HepG2 (cell line): Measurements from ENCODE around the gene USP19. TPM values are rescaled to one million over a fixed set of nuclear protein-coding genes. Genes with fewer than 3 reads are reported as not detected.

Experiments
- ATAC-seq: fragments of 200-7000 bp; cut with Tn5 transposase; 3 replicates; pipeline ENCODE4 v1.9.1; 2020; ENCODE audit warnings: mild to moderate bottlenecking, moderate library complexity
- BruUV-seq: library from RNA; stranded (reverse); fragments of 400-500 nt; replicated peaks from 2 replicates; lab custom pipeline; 2021; lab: Mats Ljungman, UMichigan
- CTCF ChIA-PET: fragments of 300-600 bp; formaldehyde crosslinking; extraction: SDS; loops from one replicate; lab custom pipeline; 2021; ENCODE audit warnings: low total read pairs, inconsistent platforms, low intra/inter-chr PET ratio; lab: Yijun Ruan, JAX
- POLR2A ChIA-PET: fragments of 350-600 bp; sonication (Branson Sonifier 250); formaldehyde crosslinking; loops from one replicate; lab custom pipeline; 2020; ENCODE audit warnings: antibody characterized with exemption, inconsistent platforms; lab: Yijun Ruan, JAX
- DNase-seq: peaks from one replicate; pipeline ENCODE4 v3.0.0-alpha.2; 2015; ENCODE audit warnings: low spot score
- FAIRE-seq: peaks from 3 replicates; lab custom pipeline; 2011; peaks lifted over from hg19 to GRCh38; lab: Jason Lieb, UNC
- H2AFZ ChIP-seq: one replicate; pipeline ENCODE4 v1.6.1; 2011; ENCODE audit warnings: low read length, inconsistent platforms
- H3K27ac ChIP-seq: fragments of 300-600 bp; 3 replicates; pipeline ENCODE4 v1.8.0; 2011; ENCODE audit warnings: mixed run types, mild to moderate bottlenecking, mixed read lengths, low read length, inconsistent platforms; ENCODE audit not compliant: insufficient read depth; ENCODE audit errors: extremely low read length
- H3K27me3 ChIP-seq, 2 experiments: fragments of 200-600 bp in 1 of 2; 2 replicates in 1 of 2; 3 replicates in 1 of 2; pipeline versions ENCODE4 v1.6.0 to v1.8.0; 2011; ENCODE audit warnings: low read length in 2 of 2, mild to moderate bottlenecking in 2 of 2, moderate library complexity in 2 of 2, inconsistent platforms in 1 of 2; ENCODE audit not compliant: insufficient read depth in 2 of 2, control insufficient read depth in 1 of 2
- H3K36me3 ChIP-seq, 2 experiments: fragments of 200-600 bp in 1 of 2; replicated peaks in 1 of 2; 2 replicates in 1 of 2; 3 replicates in 1 of 2; pipeline versions ENCODE4 v1.5.1 to v1.8.0; 2011; ENCODE audit warnings: low read length in 2 of 2, inconsistent platforms in 1 of 2; ENCODE audit not compliant: insufficient read depth in 2 of 2, control insufficient read depth in 1 of 2
- H3K4me1 ChIP-seq: 2 replicates; pipeline ENCODE4 v1.5.1; 2012; ENCODE audit warnings: low read length, inconsistent platforms; ENCODE audit not compliant: insufficient read depth
- H3K4me2 ChIP-seq: 2 replicates; pipeline ENCODE4 v1.6.0; 2011; ENCODE audit warnings: low read depth, low read length, inconsistent platforms
- H3K4me3 ChIP-seq, 3 experiments: fragments of 200-600 bp in 1 of 3; sonication (generic), shearing (Covaris generic) in 1 of 3; replicated peaks in 1 of 3; 2 replicates each; pipeline ENCODE4 v1.5.1; 2011 to 2016; ENCODE audit warnings: low read length in 3 of 3, inconsistent platforms in 2 of 3, low read depth in 2 of 3, mild to moderate bottlenecking in 2 of 3, control low read depth in 1 of 3, mixed read lengths in 1 of 3; ENCODE audit not compliant: insufficient read depth in 1 of 3
- H3K79me2 ChIP-seq: one replicate; pipeline ENCODE4 v1.6.1; 2011; ENCODE audit warnings: low read length, inconsistent platforms; ENCODE audit not compliant: insufficient read depth
- H3K9ac ChIP-seq: 2 replicates; pipeline ENCODE4 v1.6.0; 2011; ENCODE audit warnings: mild to moderate bottlenecking, low read depth, low read length, inconsistent platforms; ENCODE audit not compliant: insufficient read depth
- H3K9me3 ChIP-seq: 2 replicates; pipeline ENCODE4 v1.5.1; 2012; ENCODE audit warnings: mild to moderate bottlenecking, low read length
- H4K20me1 ChIP-seq: 2 replicates; pipeline ENCODE4 v1.6.0; 2011; ENCODE audit warnings: inconsistent platforms, mild to moderate bottlenecking, low read length, moderate library complexity; ENCODE audit not compliant: insufficient read depth
- AGO2 ChIP-seq: fragments of 200-400 bp; formaldehyde crosslinking; optimal IDR thresholded peaks from 2 replicates; pipeline ENCODE3; 2017; ENCODE audit warnings: mild to moderate bottlenecking, low read depth, low read length, moderate library complexity
- DMTF1 ChIP-seq: sonication (generic); formaldehyde crosslinking; IDR thresholded peaks from 2 replicates; pipeline ENCODE4 v1.4.0; 2020; ENCODE audit warnings: mild to moderate bottlenecking, missing genetic modification reagents
- KLF16 ChIP-seq, 2 experiments: sonication (generic) in 1 of 2; formaldehyde crosslinking in 1 of 2; IDR thresholded peaks; 2 replicates each; pipeline versions ENCODE4 v1.6.1 to v1.8.0; 2016 to 2023; ENCODE audit warnings: missing genetic modification reagents in 2 of 2, missing compliant biosample characterization in 1 of 2
- RBFOX2 ChIP-seq: fragments of 200-400 bp; formaldehyde crosslinking; IDR thresholded peaks from 2 replicates; pipeline ENCODE4 v1.6.1; 2017; ENCODE audit warnings: low read depth, mild to moderate bottlenecking, low read length
- ZNF160 ChIP-seq: sonication (generic); formaldehyde crosslinking; IDR thresholded peaks from 2 replicates; pipeline ENCODE4 v1.8.0; 2022; ENCODE audit warnings: mild to moderate bottlenecking, inconsistent platforms, missing genetic modification reagents
- ZNF768 ChIP-seq: sonication (generic); formaldehyde crosslinking; IDR thresholded peaks from 2 replicates; pipeline ENCODE4 v1.4.0; 2020; ENCODE audit warnings: missing genetic modification reagents
- WGBS: methylation state at CpG from one replicate; pipeline ENCODE4 v1.1.6; 2017; ENCODE audit warnings: low lambda C conversion rate; 5-methylcytosine and 5-hydroxymethylcytosine counted together
- in situ Hi-C: cut with HindIII; loops from 2 replicates; pipeline ENCODE4 v1.10.0; 2017; ENCODE audit warnings: low pct_unique_long_range_greater_than_20kb; ENCODE audit not compliant: extremely low pct_ligation_motif_present
- intact Hi-C: fragments of 100-400 bp; cut with micrococcal nuclease; formaldehyde crosslinking; loops from one replicate; pipeline ENCODE4 v1.10.0; 2022; ENCODE audit not compliant: unreplicated experiment
- polyA plus RNA-seq, 8 experiments: library from polyadenylated mRNA; depleted of rRNA in 3 of 8; stranded (reverse) in 7 of 8; unstranded in 1 of 8; fragments of >200 nt; fragmentation: Illumina TruSeq in 4 of 8; extraction: Trizol in 4 of 8; gene quantifications; 2 replicates each; pipeline versions ENCODE4 v1.2.1 to v1.2.3, GENCODE V29; 2011 to 2016; ENCODE audit warnings: low read depth in 4 of 8, missing spikeins in 1 of 8, mixed read lengths in 1 of 8; ENCODE audit not compliant: insufficient read depth in 1 of 8
- total RNA-seq, 5 experiments: library from RNA; depleted of rRNA; stranded (reverse); fragments of >200 nt; fragmentation: Illumina TruSeq; extraction: Trizol; gene quantifications; 2 replicates each; pipeline ENCODE4 v1.2.3, GENCODE V29; 2016; ENCODE audit warnings: low read depth in 1 of 5

Gene USP19
- total and polyA plus RNA-seq, 2 of the 13 experiments (the other 11 are each of a cell fraction or from before 2014, with no cell fraction given): 28.3 to 31.7 TPM

- no peak for TF ChIP-seq DMTF1
- TF ChIP-seq KLF16 (CRISPR knock-in tag; IDR thresholded peaks at IDR 0.05): no peak
These were observed 3.1 kb upstream of the USP19 start (continued) for GRCh38 chr3:49123687-49124086.

GRCh38 chr3:49122886-49123545, 2.4 kb upstream of the USP19 start:
- POLR2A ChIA-PET: interaction anchor here (2.0 to 4.3 kb wide), 2 partner anchors 10 to 11 kb away, joined by 11 to 110 read pairs; partner anchors contain the start of gene LAMB2
- 98% methylated on average over 14 of the region's 17 CpGs for WGBS
- intact Hi-C loops: no loop called here

More at GRCh38 chr3:49122886-49123545, 2.4 kb upstream of the USP19 start:
- ATAC-seq (no peak), DNase-seq (no peak), FAIRE-seq (no peak)
- Histone ChIP-seq H3K4me1 (peaks cover 19% of the 10 kb centered on the region), H2AFZ (no peak overlapping the region), H3K27ac (no peak overlapping the region), H4K20me1 (no peaks in the 10 kb centered on the region), H3K79me2 (peaks cover 14% of the 10 kb centered on the region), H3K9me3 (no peaks in the 10 kb centered on the region), H3K9ac (no peak overlapping the region), H3K27me3 (no peaks in the 10 kb centered on the region; a peak in 1 of 5 replicates), H3K36me3 (peaks cover 13 to 37% of the 10 kb centered on the region in 2 experiments), H3K4me3 (no peak overlapping the region), H3K4me2 (no peak overlapping the region)
- CTCF ChIA-PET: no interaction called here
- TF ChIP-seq AGO2 (peak; percentile 40), ZNF160 (CRISPR knock-in tag) (no peak), ZNF768 (CRISPR knock-in tag) (no peak), RBFOX2 (0 out of 2 replicates have a peak, but pooled peaks have one; percentile 4)
- no TSS peak for BruUV-seq
- in situ Hi-C loops: no loop called here
